ENCODE data around the gene PITPNB.
A peak's percentile ranks its signal among the peaks of the same experiment; 100 is the strongest.

Gene PITPNB

GRCh38 chr22:27832606-27833005, 86.5 kb downstream of the PITPNB start:
- no peak for TF ChIP-seq CTCF (IDR thresholded peaks at IDR 0.05)
- intact Hi-C loops (cut with DNase I; ENCODE audit: low total_unique reads): no loop called here

GRCh38 chr22:27829620-27830019, 89.4 kb downstream of the PITPNB start:
- DNase-seq: no peak

More at GRCh38 chr22:27832606-27833005, 86.5 kb downstream of the PITPNB start:
- no peak for DNase-seq
- Histone ChIP-seq H3K4me1 (peaks cover 0 to 16% (median 6%) of the 10 kb centered on the region in 4 donors), H3K9me3 (no peaks in the 10 kb centered on the region), H3K27ac (no peak overlapping the region), H3K36me3 (peaks cover 0 to 4% (median 0%) of the 10 kb centered on the region in 3 donors), H3K4me3 (no peak overlapping the region), H3K27me3 (no peaks in the 10 kb centered on the region)

GRCh38 chr22:27827604-27828587, 91.2 kb downstream of the PITPNB start:
- H3K9me3 ChIP-seq: no peaks in the 10 kb centered on the region
- no peak overlapping the region for H3K4me3 ChIP-seq
- no peak for TF ChIP-seq CTCF (IDR thresholded peaks at IDR 0.05)
- peak; percentile 84 to 91 for DNase-seq
- no peaks in the 10 kb centered on the region for H3K36me3 ChIP-seq
- peaks cover 0 to 30% (median 11%) of the 10 kb centered on the region in 4 donors for H3K4me1 ChIP-seq
- intact Hi-C loops (cut with DNase I; ENCODE audit: low total_unique reads): no loop called here
- peak overlapping the region; percentile 76 to 79 for H3K27ac ChIP-seq
- no peaks in the 10 kb centered on the region for H3K27me3 ChIP-seq

More at GRCh38 chr22:27829620-27830019, 89.4 kb downstream of the PITPNB start:
- H3K9me3 ChIP-seq: no peaks in the 10 kb centered on the region
- H3K27ac ChIP-seq: peak overlapping the region; percentile 9 to 76
- TF ChIP-seq CTCF (IDR thresholded peaks at IDR 0.05): no peak
- peaks cover 0 to 30% (median 11%) of the 10 kb centered on the region in 4 donors for H3K4me1 ChIP-seq
- H3K4me3 ChIP-seq: no peak overlapping the region
- intact Hi-C loops (cut with DNase I; ENCODE audit: low total_unique reads): no loop called here
- no peaks in the 10 kb centered on the region for H3K27me3 ChIP-seq
- H3K36me3 ChIP-seq: peaks cover 0 to under 1% (median 0%) of the 10 kb centered on the region in 3 donors

GRCh38 chr22:27825174-27825573, 93.9 kb downstream of the PITPNB start:
- Histone ChIP-seq H3K9me3 (no peaks in the 10 kb centered on the region), H3K27ac (no peak overlapping the region), H3K4me3 (no peak overlapping the region), H3K4me1 (peaks cover 0 to 30% (median 14%) of the 10 kb centered on the region in 4 donors), H3K27me3 (no peaks in the 10 kb centered on the region), H3K36me3 (no peaks in the 10 kb centered on the region)
- TF ChIP-seq CTCF (IDR thresholded peaks at IDR 0.05): no peak
- no peak for DNase-seq
- intact Hi-C loops (cut with DNase I; ENCODE audit: low total_unique reads): no loop called here

- Histone ChIP-seq H3K9me3 (no peaks in the 10 kb centered on the region), H3K4me3 (no peak overlapping the region), H3K27me3 (no peaks in the 10 kb centered on the region), H3K4me1 (peaks cover 0 to 20% (median 12%) of the 10 kb centered on the region in 4 donors), H3K36me3 (no peaks in the 10 kb centered on the region), H3K27ac (no peak overlapping the region)
- no peak for TF ChIP-seq CTCF (IDR thresholded peaks at IDR 0.05)
- intact Hi-C loops (cut with DNase I; ENCODE audit: low total_unique reads): no loop called here
- no peak for DNase-seq
Observed at GRCh38 chr22:27823221-27823620, 95.8 kb downstream of the PITPNB start.

Data from tibial artery (tissue), 4 donors.